Measurements from ENCODE around the gene SIN3B. TPM values are rescaled to one million over a fixed set of nuclear protein-coding genes. Genes with fewer than 3 reads are reported as not detected.

SIN3B gene
- total and polyA plus RNA-seq, 9 of the 15 experiments (the other 6 are each of a cell fraction or from before 2014, with no cell fraction given) = 0.51 to 34.2 (median 14.3) TPM

- in situ Hi-C loops (cut with MboI) = no loop called here
- Histone ChIP-seq H2AFZ (ENCODE audit: low read depth, low read length) (peak overlapping the region; percentile 30), H4K20me1 (replicated peaks; ENCODE audit: control insufficient read depth, insufficient read depth, low read length) (no peaks in the 10 kb centered on the region), H3K79me2 (ENCODE audit: control insufficient read depth, insufficient read depth, low read length) (peaks cover 47% of the 10 kb centered on the region), H3K27ac (ENCODE audit: extremely low read depth, low read depth, low read length) (peak overlapping the region; percentile 100), H3K4me3 (peak overlapping the region; percentile 55), H3K36me3 (ENCODE audit: control insufficient read depth, insufficient read depth, low read length) (peaks cover 26% of the 10 kb centered on the region; the same call in 2 of the 3 replicates), H3K9ac (ENCODE audit: insufficient read depth in 1 of 2, low read depth in 2 of 2, low read length in 2 of 2) (peak overlapping the region; percentile 97 to 98), H3K4me2 (ENCODE audit: insufficient read depth, low read length) (peak overlapping the region; percentile 97), H3K4me1 (replicated peaks in 1 of 2; ENCODE audit: control insufficient read depth in 2 of 2, insufficient read depth in 2 of 2, low read length in 2 of 2) (peaks cover 52 to 80% of the 10 kb centered on the region in 2 experiments), H3K9me1 (ENCODE audit: control insufficient read depth, insufficient read depth, low read length) (no peaks in the 10 kb centered on the region), H3K9me3 (replicated peaks; ENCODE audit: control insufficient read depth, insufficient read depth, low read depth, low read length) (no peaks in the 10 kb centered on the region), H3K27me3 (ENCODE audit: control insufficient read depth in 2 of 2, insufficient read depth in 2 of 2, low read length in 2 of 2) (no peaks in the 10 kb centered on the region)
- POLR2A ChIA-PET = interaction anchor here (0.6 to 0.8 kb wide), 2 partner anchors 11 to 93 kb away, joined by 3 to 4 read pairs; no protein-coding TSS in a partner anchor
- CTCF ChIA-PET (ENCODE audit: low intra/inter-chr PET ratio) = no interaction called here
- FAIRE-seq (peak; percentile 49), DNase-seq (ENCODE audit: extremely low read depth in 1 of 4, low spot score in 3 of 4) (peak; percentile 48 to 62 (median 52)), ATAC-seq (peak; percentile 3)
- intact Hi-C loops (cut with micrococcal nuclease) = no loop called here
- 3% methylated on average over 12 of the region's 22 CpGs for WGBS (ENCODE audit: insufficient coverage, low coverage, missing lambda C conversion rate)
- BruUV-seq (replicated peaks) = no TSS peak
- TF ChIP-seq, protein P1, sequence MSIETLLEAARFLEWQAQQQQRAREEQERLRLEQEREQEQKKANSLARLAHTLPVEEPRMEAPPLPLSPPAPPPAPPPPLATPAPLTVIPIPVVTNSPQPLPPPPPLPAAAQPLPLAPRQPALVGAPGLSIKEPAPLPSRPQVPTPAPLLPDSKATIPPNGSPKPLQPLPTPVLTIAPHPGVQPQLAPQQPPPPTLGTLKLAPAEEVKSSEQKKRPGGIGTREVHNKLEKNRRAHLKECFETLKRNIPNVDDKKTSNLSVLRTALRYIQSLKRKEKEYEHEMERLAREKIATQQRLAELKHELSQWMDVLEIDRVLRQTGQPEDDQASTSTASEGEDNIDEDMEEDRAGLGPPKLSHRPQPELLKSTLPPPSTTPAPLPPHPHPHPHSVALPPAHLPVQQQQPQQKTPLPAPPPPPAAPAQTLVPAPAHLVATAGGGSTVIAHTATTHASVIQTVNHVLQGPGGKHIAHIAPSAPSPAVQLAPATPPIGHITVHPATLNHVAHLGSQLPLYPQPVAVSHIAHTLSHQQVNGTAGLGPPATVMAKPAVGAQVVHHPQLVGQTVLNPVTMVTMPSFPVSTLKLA (conservative IDR thresholded peaks at IDR 0.05) = no peak
- TF ChIP-seq MEF2D (tag; conservative IDR thresholded peaks at IDR 0.05; ENCODE audit: low read depth) (0 out of 2 replicates have a peak, but pooled peaks have one; percentile 4), IRF1 (CRISPR knock-in tag; IDR thresholded peaks at IDR 0.05; ENCODE audit: borderline replicate concordance) (no peak), CAMTA2 (CRISPR knock-in tag; conservative IDR thresholded peaks at IDR 0.05) (0 out of 2 replicates have a peak, but pooled peaks have one; percentile 2), ILF3 (IDR thresholded peaks at IDR 0.05; ENCODE audit: borderline replicate concordance) (no peak), RFX5 (IDR thresholded peaks at IDR 0.05; ENCODE audit: low read depth, low read length) (no peak), POLR2A (conservative IDR thresholded peaks at IDR 0.05) (no peak), GTF2E2 (tag; IDR thresholded peaks at IDR 0.05) (no peak; the same call in 1 of the 2 replicates), GATAD2B (IDR thresholded peaks at IDR 0.05; ENCODE audit: borderline replicate concordance) (no peak), ZSCAN29 (IDR thresholded peaks at IDR 0.05) (no peak), YBX1 (IDR thresholded peaks at IDR 0.05) (no peak), FOXO4 (CRISPR knock-in tag; IDR thresholded peaks at IDR 0.05) (no peak), ZNF79 (CRISPR knock-in tag; IDR thresholded peaks at IDR 0.05; ENCODE audit: low read depth) (no peak), MYNN (IDR thresholded peaks at IDR 0.05) (peak; percentile 20; the same call in 1 of the 2 replicates), MYNN (CRISPR knock-in tag; IDR thresholded peaks at IDR 0.05) (no peak)
- TF ChIP-seq, protein P2, sequence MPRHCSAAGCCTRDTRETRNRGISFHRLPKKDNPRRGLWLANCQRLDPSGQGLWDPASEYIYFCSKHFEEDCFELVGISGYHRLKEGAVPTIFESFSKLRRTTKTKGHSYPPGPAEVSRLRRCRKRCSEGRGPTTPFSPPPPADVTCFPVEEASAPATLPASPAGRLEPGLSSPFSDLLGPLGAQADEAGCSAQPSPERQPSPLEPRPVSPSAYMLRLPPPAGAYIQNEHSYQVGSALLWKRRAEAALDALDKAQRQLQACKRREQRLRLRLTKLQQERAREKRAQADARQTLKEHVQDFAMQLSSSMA (CRISPR knock-in tag; IDR thresholded peaks at IDR 0.05) = no peak
- TF ChIP-seq, protein P3, sequence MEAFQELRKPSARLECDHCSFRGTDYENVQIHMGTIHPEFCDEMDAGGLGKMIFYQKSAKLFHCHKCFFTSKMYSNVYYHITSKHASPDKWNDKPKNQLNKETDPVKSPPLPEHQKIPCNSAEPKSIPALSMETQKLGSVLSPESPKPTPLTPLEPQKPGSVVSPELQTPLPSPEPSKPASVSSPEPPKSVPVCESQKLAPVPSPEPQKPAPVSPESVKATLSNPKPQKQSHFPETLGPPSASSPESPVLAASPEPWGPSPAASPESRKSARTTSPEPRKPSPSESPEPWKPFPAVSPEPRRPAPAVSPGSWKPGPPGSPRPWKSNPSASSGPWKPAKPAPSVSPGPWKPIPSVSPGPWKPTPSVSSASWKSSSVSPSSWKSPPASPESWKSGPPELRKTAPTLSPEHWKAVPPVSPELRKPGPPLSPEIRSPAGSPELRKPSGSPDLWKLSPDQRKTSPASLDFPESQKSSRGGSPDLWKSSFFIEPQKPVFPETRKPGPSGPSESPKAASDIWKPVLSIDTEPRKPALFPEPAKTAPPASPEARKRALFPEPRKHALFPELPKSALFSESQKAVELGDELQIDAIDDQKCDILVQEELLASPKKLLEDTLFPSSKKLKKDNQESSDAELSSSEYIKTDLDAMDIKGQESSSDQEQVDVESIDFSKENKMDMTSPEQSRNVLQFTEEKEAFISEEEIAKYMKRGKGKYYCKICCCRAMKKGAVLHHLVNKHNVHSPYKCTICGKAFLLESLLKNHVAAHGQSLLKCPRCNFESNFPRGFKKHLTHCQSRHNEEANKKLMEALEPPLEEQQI (IDR thresholded peaks at IDR 0.05) = no peak
These were observed 60.2 kb downstream of the SIN3B start for GRCh38 chr19:16889366-16889882.
